GM21619 (cell line): ENCODE data around the gene ATF4.

Experiments
- ATAC-seq: cut with Tn5 transposase; IDR thresholded peaks from one replicate; pipeline ENCODE4 v1.9.1; 2021; ENCODE audit not compliant: unreplicated experiment

The ATF4 gene

DNA sequence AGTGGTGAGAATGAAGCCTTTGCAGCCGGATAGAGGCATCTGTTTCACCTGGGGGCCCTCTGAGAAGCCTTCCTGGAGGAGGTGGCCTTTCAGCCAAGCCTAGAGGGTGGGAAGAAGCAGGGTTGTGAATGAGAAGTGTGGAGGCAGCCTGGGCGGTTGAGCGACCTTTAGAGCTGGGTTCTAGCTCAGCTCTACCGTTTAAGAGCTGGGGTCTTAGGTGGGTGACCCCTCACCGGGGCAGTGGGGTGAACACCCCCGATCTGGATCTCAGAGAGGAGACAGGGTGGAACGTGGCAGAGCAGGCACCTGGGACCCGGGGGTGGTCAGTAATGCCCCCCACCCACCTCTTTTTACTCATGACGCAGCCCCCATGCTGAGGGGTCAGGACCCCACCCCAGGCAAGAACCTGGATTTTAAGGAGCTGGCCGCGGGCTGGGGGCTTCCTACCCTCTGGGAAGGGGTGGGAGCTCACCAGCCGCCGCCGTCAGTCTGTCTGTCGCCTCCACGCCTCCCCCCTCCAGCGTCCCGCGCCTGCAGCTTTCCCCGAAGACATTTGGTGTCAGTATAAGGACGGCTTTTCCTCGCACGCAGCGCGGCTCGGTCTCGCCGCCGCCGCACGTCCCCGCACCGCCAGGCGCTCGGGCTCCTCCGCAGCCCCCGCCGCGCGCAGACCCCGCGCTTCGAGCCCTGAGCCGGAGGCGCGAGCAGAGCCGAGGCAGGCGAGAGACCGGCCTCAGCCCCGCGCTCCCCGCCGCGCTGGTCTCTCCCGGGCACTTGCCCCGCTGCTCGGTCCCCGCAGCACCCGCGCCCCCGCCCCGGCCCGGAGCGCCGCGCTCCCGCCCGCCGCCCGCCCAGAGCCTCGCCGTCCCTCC is 36.8 kb downstream of the ATF4 start:
- ATAC-seq = no peak

DNA sequence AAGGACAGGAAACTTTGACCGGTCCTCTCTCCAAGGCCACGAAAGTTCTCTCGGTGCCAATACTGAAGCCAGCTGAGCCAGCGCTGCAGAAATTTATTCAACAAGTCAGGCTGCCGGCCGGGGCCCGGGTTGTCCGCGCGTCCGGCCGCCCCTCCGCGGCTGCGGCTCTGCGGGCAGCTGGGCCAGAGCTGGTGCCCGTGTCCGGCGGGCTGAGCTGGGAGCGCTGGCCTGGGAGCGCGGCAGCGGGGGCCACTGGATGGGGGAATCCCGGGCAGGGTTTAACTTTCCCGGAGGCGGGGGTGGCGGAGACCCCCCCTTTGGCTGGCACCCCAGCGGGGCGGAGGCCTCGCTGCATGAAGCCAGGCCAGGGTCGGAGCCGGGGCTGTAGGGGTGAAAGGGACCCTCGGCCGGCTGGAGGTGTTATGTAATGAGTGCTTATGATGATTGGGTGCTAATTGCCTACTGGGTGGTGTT is 37.9 kb downstream of the ATF4 start:
- no peak for ATAC-seq

DNA sequence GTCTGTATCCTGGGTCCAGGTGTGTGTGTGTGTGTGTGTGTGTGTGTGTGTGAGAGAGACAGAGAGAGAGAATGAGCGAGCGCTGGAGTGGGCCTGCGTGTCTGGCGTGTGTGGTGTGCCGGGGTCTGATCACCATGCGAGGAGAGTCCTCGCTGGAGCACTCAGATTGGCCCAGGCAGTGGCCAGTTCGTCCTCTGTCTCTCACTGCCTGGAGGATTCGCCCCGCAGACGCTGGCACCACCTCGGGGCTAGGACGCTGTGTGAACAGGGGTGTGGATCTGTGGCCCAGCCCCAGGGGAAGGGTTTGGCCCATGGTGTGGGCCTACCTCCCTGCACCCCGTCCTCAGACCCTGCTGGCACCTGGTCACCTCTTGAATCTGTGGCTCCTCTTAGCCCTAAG is 38.6 kb downstream of the ATF4 start:
- ATAC-seq = no peak

DNA sequence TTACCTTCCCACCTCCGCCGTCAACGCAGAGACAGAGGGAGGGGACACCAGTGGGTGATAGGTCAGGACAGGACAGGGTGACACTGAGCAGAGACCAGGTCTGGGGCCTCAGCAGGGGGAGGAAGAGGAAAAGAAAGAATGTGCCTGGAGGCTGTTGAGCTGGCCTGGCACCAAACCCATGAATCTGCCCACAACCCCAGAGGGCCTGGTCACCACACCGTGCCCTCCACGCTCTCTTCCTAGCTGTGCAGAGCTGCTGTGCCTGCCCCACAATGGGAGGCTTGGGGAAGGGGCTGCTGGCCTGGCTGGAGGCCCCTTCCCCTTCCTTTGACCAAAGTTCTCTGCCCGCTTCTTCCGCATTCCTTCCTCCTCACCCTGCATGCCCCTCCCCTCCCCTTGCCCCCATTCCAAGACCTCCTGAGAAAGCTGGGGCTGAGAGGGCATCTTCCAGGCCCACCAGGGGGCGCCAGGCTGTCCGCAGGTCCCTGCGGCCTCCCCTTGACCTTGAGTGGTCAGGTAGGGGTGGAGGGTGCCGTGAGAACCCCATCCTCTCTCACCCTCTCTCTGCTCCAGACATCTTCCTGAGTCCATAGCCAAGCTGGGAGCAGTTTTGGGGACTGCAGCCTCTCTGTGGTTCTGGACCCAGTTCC is 39.2 kb downstream of the ATF4 start:
- no peak for ATAC-seq

DNA sequence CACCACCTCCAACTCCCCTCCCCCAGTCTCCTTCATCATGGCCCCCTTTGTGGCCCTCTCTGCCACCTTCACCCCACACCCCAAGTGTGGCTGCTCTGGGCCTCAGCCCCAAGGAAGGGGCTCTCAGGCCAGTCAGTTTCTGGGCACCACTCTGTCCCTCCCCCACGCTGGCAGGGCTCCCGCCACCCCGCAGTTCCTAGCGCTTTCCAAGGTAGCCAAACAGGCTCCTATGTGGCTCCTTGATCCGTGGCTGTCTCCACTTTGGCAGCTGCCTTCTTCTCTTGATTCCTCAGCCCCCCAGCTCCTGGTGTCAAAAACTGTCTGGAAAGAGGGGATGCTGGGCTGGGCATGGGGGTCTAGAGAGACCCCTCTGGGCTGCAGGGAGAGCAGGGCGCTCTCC is 39.8 kb downstream of the ATF4 start:
- no peak for ATAC-seq

DNA sequence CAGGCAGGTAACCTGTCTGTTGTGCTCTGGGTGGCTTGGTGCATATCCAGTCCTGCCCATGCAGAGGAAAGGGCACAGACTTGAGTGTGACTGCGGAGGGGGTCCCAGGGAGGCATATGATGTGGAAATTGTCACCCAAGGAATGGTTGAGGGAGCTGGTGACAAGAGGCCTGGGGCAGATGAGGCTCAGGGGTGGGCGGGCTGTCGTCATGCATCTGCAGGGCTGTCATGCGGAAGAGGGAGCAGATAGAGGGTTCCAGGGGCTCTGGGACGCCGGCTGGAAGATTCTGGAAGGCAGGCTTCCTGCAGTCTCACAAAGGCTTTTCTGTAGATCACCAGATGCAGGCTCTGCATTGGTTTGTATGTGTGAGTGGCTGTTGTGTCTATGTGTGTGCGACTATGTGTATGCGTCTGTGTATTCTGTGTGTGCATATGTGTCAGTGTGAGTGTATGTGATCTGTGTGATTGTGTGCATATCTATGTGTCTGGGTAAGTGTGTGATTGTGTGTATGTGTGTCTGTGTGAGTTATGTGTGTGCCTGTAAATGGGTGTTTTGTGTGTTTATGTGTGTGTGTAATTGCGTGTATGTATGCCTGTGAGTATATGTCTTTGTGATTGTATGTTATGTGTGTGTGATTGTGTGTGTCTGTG is 42.6 kb downstream of the ATF4 start:
- ATAC-seq = no peak

DNA sequence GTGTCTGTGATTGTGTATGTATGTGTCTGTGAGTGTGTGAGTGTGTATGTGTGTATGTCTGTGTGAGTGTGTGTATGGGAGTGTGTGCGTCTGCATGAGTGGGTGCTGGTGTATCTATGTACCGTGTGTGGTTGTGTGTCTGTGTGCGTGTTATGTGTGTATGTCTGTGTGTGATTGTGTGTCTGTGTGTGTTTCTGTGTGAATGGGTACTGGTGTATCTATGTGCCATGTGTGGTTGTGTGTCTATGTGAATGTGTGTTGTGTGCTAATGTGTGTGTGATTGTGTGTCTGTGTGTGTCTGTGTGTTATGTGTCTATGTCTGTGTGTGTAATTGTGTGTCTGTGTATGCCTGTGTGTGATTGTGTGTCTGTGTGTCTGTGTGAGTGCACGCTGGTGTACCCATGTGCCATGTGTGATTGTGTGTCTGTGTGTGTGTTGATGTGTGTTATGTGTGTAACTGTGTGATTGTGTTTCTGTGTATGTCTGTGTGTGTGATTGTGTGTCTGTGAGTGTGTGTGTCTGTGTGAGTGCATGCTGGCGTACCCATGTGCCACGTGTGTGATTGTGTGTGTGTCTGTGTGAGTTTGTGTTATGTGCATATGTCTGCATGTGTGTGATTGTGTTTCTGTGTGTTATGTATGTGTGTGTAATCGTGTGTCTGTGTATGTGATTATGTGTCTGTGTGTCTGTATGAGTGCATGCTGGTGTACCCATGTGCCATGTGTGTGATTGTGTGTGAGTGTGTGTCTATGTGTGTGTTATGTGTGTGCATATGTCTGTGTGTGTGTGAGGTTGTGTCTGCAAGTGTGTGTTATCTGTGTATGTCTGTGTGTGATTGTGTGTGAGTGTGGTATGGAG is 43.4 kb downstream of the ATF4 start:
- no peak for ATAC-seq

DNA sequence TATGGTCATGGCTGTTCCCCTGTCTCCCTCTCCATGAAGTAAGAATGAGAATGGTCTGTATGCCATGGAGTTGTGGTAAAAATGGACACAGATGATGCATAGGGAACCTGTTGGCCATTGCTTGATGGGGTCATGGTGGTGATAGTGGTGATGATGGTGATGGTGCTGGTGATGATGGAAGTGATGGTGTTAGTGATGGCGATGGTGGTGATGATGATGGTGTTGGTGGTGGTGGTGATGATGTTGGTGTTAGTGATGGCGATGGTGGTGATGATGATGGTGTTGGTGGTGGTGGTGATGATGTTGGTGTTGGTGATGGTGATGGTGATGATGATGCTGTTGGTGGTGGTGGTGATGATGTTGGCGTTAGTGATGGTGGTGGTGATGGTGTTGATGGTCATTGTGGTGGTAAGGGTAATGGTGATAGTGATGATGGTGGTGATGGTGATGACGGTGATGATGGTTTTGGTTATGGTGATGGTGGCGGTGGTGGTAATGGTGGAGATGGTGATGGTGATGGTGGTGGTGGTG is 45.1 kb downstream of the ATF4 start:
- no peak for ATAC-seq

DNA sequence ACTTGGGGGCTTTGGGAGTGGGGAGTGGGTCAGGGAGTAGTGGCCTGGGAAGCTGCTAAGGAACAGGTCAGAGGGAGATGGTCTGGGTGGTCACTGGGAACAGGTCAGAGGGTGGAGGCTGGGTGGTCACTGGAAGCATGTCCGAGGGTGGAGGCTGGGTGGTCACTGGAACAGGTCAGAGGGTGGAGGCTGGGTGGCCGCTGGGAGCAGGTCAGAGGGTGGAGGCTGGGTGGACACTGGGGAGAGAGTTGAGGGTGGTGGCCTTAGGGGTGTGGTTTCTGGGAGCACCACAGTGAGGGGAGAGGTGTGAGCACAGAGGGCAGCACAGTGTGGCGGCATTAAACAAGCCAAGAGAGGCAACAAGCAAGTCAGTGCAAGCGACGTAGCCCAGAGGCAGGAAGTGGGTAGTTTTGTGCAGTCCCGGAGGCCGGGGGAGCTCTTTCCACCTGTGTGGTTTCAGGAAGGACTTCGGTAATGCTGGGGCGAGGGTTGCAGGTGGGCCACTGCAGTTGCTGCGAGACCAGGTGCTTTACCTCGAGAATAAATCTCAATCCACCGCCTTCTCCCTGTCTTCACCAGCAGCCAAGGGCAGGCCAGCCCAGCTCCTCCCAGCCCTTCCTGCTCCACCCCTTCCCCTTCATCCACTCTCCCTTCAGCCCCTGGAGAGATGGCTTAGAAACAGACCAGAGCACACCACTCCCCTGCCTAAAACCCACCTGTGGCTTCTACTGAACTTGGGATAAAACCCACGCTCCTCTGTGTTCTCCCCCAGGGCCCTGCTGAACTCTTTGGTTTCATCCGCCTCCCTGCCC is 47.0 kb downstream of the ATF4 start:
- no peak for ATAC-seq

DNA sequence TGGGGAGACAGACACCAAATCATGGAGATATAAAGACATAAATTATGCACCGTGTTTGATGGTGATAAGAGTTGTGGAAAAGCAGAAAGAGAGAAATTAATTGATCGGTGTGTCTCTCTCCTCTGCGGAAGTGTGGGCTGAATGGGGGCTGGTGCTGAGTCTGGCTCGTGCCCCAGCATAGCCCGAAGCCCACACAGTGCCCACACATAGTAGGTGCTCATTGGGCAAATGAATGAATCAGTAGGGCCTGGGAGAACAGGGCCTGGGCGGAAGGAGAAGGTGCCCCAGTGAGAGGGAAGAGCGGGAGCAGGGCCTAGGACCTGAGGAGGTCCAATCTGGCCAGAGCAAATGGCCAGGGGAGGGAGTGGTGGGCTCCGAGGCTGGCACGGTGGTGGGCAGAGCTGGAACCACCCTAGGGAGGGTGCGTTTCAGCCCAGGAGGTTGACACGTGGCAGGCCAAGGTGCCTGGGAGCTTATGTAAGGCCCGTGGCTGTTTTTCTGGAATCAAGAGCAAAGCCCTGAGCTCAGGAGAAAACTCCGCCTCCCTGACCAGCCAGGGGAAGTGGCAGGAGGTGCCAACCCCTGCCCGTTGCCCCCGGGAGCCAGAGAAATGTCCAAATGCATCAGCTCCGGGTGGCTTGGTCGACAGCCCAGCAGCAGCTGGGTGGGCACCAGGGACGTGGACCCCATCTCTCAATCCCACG is 48.1 kb downstream of the ATF4 start:
- ATAC-seq = no peak

DNA sequence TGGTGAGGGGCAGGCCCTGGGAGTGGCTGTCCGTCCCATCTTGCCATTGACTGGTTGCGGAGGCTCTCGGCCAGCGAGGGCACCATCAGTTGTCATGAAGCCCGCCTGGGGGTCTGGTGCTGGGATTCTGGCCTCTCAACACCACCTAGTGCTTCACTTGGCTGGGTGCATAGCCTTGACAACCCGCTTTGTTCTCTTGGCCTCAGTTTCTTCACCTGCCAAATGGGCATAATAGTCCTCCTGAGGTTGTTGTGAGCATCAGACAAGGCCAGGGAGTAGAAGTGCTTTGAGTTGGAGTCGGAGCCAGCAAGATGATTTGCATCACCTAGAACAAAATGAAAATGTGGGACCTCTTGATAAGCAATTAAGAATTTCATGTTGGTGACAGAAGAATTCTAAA is 48.7 kb downstream of the ATF4 start:
- no peak for ATAC-seq

DNA sequence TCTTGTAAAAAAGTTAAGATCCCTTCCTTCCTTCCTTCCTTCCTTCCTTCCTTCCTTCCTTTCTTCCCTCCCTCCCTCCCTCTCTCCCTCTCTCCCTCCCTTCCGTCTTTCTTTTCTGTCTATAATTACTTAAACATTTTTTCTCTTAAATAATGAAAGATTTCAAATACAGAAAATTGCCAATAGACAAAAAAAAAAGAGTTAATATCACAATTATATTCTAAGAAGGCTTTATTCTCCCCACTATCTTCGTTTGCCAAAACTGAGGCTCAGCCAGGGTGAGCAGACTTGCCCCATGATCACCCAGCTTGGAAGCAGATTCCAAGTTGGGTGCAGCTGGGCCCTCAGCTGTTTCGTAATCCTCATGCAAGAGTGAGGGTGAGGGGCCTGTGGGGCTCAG is 49.9 kb downstream of the ATF4 start:
- no peak for ATAC-seq

DNA sequence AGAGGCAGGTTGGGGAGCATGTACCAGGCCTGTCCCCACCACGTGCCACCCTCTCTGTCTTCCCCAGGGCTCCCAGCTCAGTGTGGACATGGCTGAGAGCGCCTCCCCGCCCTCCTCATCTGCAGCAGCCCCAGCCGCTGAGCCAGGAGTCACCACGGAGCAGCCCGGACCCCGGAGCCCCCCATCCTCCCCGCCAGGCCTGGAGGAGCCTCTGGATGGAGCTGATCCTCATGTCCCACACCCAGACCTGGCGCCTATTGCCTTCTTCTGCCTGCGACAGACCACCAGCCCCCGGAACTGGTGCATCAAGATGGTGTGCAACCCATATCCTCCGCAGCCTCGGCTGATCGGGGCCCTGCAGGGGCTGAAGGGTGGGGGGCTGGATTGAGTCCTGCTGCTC is 50.3 kb downstream of the ATF4 start, which contains the start of gene CACNA1I:
Gene CACNA1I, plus strand, starts transcription at position 89 of the 400 bp plus-strand sequence. Its CDS starts 0 bp downstream, at position 89.
- no peak for ATAC-seq

DNA sequence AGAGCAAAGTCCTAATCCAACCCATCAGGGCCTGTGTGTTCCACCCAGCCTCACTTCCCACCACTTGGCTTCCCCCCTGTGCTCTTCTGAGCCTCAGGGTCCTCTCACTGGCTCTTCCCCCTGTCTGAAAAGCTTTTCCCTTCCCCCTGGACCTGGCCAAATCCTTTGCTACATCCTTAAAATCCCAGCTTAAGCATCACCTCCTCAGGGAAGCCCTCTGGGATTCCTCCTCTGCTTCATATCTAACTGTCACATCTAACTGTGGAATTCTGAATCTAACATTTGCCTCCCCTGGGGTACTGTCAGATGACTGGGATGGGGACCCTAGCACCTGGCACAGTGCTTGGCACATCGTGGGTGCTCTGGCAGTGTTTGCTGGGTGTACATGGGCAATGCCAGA is 51.2 kb downstream of the ATF4 start:
- ATAC-seq = no peak
